HG02885 (cell line): ENCODE data around the gene SNX25.

Experiments
- ATAC-seq: cut with Tn5 transposase; IDR thresholded peaks from one replicate; pipeline ENCODE4 v1.9.1; 2021; ENCODE audit warnings: mild to moderate bottlenecking; ENCODE audit not compliant: unreplicated experiment, poor library complexity

The SNX25 gene

DNA sequence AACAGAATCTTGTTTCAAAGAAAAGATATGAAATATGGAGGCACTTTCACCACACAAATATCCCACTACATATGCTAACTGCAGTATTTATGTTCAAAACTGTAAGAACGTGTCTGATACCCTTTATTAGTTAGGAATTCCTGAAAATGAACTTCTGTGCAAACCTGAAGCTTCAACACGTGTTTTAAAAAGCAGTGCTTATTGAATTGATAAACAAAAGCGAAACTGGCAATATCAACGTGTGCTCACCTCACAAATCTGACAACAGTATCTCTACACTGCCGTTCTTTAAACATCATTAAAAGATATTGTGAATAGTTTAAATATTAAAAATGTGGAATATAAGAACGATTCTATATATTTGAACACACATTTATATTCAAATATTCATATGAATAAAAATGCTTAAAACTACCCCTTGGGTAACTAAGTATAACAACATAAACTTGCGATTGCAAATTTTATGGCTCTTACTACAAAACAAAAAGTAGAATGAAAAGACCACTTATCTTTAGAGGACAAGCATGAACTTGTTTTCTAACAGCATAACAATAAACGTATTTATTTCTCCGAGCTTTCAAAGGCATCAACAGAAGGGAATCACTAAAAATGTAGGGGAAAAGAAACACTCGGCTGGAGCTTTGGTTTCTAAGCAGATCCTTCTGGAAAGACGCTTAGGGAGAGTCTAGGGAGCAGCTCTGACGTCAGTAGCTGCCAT is 186.0 kb downstream of the SNX25 start, which contains the start of gene LRP2BP:
Gene LRP2BP (minus strand): TSS at position 687 of the 718 bp plus-strand sequence. CDS start 17,738 bp downstream, outside the sequence.
- ATAC-seq: no peak

DNA sequence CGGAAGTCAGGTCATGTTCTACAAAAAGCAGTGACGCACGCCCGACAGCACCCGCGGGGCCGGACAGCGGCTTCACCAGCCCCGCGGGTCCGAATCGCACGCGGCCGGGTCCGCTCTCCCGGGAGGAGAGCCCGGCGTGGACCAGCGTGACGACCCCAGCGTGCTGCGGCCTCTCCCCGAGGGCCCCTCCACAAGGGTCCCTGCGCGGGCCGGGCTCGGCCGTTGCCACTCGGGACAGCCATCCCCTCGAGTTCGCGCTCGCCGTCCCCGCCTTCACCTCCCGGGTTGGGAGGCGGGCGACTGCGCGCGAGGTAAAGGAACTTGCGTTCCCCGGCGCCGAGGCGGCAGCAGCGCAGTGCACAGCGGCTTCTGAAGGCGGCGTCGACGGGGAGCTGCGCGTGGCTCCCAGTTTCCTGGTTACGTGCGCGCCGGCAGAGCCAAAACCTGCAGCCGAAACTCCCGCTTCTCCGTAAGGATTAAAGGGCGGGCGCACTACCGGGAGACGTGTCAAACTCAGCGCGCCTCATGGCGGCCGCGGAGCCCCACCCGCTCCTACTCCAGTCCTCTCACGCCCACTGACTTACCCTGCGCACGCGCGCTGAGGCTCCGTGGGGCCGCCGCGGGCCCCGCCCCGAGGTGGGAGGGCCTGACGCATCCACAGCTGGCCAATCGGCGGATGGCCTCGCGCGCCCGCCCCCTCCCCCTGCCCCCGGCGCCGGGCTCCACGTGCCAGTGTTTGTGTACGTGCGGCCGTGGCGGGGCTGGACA is 186.7 kb downstream of the SNX25 start:
- ATAC-seq: peak; percentile 81

DNA sequence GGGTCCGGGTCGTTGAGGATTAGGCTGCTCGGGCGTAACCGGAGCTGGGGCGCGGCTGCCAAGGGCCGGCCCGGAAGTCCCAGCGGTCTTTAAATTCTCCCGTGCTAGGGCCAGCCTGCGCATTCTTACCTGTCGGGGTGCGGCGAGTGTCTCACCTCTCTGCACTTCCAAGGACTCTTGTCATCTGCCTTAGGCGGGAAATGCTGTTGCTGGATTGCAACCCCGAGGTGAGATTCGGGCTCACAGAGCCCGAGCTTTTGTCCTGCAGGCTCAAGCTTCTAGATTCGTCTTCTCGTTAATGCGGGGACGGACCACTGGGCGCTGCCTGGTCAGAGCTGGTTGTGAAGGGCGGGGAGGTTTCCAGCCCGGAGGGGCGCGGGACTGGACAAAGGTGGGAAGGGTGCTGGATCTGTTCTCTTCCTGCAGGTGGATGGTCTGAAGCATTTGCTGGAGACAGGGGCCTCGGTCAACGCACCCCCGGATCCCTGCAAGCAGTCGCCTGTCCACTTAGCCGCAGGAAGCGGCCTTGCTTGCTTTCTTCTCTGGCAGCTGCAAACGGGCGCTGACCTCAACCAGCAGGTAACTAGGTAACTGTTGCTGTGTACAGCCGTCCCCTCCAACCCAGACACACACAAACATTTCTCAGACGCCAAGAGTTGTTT is 187.5 kb downstream of the SNX25 start, which contains the start of gene ANKRD37:
Gene ANKRD37 (plus strand): TSS at position 118 of the 662 bp plus-strand sequence. CDS start 83 bp downstream, at position 201.
- ATAC-seq: no peak

DNA sequence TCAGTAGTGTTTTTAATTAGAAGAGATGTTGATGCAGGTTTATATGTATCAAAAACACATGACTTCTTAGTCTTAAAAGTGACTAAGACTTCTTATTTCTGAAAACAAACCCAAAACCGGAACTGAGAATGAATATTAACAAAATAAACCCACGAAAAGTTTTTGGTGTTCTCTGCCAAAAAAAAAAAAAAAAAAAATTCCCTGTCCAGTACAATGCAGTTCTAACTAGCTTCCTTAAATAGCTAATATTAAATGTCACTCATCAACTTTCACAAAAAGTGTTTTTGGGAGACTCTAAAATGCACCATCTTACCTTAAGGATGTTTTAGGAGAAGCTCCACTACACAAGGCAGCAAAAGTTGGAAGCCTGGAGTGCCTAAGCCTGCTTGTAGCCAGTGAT is 189.2 kb downstream of the SNX25 start:
- ATAC-seq: no peak

DNA sequence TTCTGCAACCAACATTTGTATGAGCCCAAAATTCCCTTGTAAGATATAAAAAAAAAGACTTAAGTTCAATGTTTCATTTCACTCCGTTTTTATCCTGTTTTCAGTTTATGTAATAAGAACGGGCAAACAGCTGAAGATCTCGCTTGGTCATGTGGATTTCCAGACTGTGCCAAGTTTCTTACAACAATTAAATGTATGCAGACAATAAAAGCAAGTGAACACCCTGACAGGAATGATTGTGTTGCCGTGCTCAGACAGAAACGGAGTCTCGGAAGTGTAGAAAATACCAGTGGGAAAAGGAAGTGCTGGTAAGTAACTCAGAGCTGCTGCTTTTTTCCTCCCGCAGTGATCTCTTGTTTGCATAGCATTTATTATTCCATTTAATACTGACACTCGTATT is 190.1 kb downstream of the SNX25 start:
- no peak for ATAC-seq

DNA sequence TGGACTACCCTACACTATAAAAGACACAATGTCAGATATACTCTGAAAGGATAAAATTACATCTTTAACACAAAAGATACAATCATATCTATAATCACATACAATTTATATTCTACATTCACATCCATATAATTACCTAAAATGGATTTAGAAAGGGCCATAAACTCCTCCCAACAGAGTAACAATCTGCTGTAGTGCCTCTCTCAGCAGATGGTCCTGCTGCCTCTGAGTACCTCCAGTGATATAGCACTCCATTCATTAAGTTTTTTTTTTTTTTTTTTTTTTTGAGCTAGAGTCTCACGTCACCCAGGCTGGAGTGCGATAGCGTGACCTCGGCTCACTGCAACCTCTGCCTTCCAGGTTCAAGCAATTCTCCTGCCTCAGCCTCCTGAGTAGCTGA is 194.6 kb downstream of the SNX25 start:
- no peak for ATAC-seq

DNA sequence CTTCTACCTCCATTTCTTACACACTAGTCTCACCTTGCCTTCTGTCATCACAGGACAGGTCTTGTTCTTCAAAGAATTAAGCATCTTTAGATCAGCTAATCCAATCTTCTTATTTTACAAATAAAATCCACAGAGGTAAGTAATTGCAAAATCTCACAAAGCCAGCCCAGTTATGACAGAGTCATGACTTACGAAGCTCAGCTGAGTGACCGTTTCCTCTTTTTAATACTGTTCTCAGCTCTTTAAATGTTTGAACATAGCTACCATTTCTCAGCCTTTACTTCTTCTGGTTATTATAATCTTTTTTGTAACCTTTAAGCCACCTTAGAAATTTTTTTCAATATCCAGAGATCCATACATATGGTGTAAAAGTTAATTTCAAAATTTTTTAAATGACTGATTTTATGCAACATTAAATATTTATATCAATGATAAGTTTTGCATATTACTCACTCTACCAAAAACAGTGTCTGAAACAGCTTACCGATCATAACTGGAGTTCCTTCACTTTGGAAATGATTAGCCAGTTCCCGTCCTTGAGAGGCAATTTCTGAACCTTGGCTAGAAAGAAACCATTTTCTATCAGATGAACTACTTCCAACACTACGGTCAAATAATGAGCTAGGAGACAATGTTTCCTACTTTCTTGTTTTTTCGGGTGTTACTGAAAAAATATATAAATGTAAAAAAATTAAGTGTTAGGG is 196.1 kb downstream of the SNX25 start:
- peak; percentile 67 for ATAC-seq

DNA sequence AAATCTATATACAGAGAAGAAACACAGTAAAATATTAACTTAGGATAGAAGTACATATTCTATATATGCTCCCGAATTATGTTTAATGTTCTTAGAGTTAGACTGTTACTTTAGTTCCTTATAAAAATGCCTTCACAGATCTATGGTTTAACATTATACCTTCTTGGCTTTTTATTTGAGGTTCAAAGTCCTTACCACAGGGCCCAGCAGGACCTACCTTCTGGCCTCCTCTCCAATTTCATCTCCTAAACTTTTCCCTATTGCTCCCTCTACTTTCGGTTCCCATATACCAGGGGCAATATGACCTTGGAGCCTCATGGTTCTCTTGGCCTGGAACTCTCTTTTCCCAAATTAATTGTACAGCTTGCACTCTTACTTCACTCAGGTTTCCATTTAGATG is 199.0 kb downstream of the SNX25 start:
- ATAC-seq: no peak

DNA sequence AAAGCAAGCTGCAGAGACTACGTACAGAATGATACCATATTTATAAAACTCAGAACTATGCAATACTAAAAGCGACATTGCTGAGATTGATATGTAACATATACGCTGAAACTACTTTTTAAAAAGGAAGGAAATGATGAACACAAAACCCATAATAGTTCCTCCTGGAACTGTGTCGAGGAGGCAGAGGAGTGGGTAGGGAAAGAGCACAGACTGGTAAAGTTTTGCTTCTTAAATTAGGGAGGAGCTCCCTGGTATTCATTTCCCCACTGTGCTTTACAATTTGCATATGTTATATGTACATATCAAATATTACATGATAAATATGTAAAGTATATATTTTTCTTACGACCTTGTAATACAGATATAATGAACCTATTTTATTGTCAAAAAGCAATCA is 202.5 kb downstream of the SNX25 start:
- no peak for ATAC-seq

DNA sequence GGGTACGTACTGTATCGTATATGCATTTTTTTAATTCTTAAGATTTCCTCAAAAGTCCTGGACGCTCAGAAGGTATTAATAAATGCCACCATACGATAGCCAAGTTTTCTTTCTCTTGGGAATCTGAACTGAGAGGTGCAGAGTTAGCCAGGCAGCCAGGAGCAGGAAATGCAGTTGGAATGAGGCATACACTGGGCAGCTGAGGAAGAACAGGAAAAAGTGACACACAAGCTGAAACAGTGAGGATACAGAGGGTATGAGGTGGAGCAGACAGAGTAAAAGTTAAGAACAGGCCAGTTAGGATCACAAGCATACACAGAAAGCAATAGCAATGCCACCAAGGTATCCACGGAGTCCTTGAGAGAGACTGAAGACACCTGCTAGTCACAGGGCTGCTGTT is 203.0 kb downstream of the SNX25 start:
- no peak for ATAC-seq
